Smooth muscle cell (in vitro differentiated cells): ENCODE measurements around the gene KDELR3. TPM values are rescaled to one million over a fixed set of nuclear protein-coding genes. Genes with fewer than 3 reads are reported as not detected.
A peak's percentile ranks its signal among the peaks of the same experiment; 100 is the strongest.

Experiments used
- DNase-seq: peaks from one replicate; lab custom pipeline; 2025; ENCODE audit not compliant: unreplicated experiment; lab: John Stamatoyannopoulos, UW
- H2AFZ ChIP-seq: fragments of 200-600 bp; sonication (generic); 2 replicates; pipeline ENCODE4 v1.6.0; 2016; ENCODE audit warnings: antibody characterized with exemption, low read depth, mild to moderate bottlenecking
- H3F3A ChIP-seq: fragments of 200-600 bp; sonication (generic); 2 replicates; pipeline ENCODE4 v1.6.0; 2017; ENCODE audit warnings: antibody characterized with exemption, low read depth
- H3K27ac ChIP-seq: fragments of 200-600 bp; sonication (generic); 2 replicates; pipeline ENCODE4 v1.5.1; 2016; ENCODE audit warnings: low read depth, mild to moderate bottlenecking
- H3K27me3 ChIP-seq: fragments of 200-600 bp; sonication (generic); 2 replicates; pipeline ENCODE4 v1.6.1; 2016; ENCODE audit warnings: low read depth, mild to moderate bottlenecking
- H3K36me3 ChIP-seq: fragments of 200-600 bp; sonication (generic); 2 replicates; pipeline ENCODE4 v1.5.1; 2016; ENCODE audit warnings: low read depth
- H3K4me1 ChIP-seq: fragments of 200-600 bp; sonication (generic); 2 replicates; pipeline ENCODE4 v1.5.1; 2016; ENCODE audit warnings: low read depth
- H3K4me2 ChIP-seq: fragments of 200-600 bp; sonication (generic); 2 replicates; pipeline ENCODE4 v1.6.0; 2016; ENCODE audit warnings: mild to moderate bottlenecking
- H3K4me3 ChIP-seq: fragments of 200-600 bp; sonication (generic); 2 replicates; pipeline ENCODE4 v1.5.1; 2016; ENCODE audit warnings: mild to moderate bottlenecking
- H3K79me2 ChIP-seq: fragments of 200-600 bp; sonication (generic); 2 replicates; pipeline ENCODE4 v1.6.0; 2016; ENCODE audit warnings: low read depth, mild to moderate bottlenecking
- H3K9ac ChIP-seq: fragments of 200-600 bp; sonication (generic); 2 replicates; pipeline ENCODE4 v1.6.0; 2016; ENCODE audit warnings: low read depth
- H3K9me3 ChIP-seq: fragments of 200-600 bp; sonication (generic); replicated peaks from 2 replicates; pipeline ENCODE4 v1.5.1; 2016; ENCODE audit warnings: low read depth
- H4K20me1 ChIP-seq: fragments of 200-600 bp; sonication (generic); 2 replicates; pipeline ENCODE4 v1.6.0; 2016; ENCODE audit warnings: low read depth
- WGBS: methylation state at CpG from one replicate; pipeline ENCODE4 v1.1.7; 2016; ENCODE audit warnings: low lambda C conversion rate; 5-methylcytosine and 5-hydroxymethylcytosine counted together
- polyA plus RNA-seq: library from polyadenylated mRNA; unstranded; fragments of >200 nt; fragmentation: Nextera tagmentation; extraction: Ambion mirVana; gene quantifications from 2 replicates; pipeline ENCODE4 v1.2.1, GENCODE V29; 2016
- total RNA-seq: library from RNA; depleted of rRNA; stranded (reverse); fragments of >200 nt; gene quantifications from 2 replicates; pipeline ENCODE4 v1.2.3, GENCODE V29; 2014
- TF ChIP-seq, protein P1 (sequence below): fragments of 200-600 bp; sonication (generic); IDR thresholded peaks from 2 replicates; pipeline ENCODE4 v1.5.1; 2017; ENCODE audit warnings: borderline replicate concordance, mild to moderate bottlenecking, antibody characterized with exemption; ENCODE audit not compliant: insufficient read depth, poor library complexity, severe bottlenecking

KDELR3 gene
- total and polyA plus RNA-seq, 2 experiments from 2014 or later: 163 to 252 TPM

- no peak overlapping the region for H3K27ac ChIP-seq
- no peak for DNase-seq
Measured at GRCh38 chr22:38477585-38477984, 9.7 kb downstream of the KDELR3 start.

GRCh38 chr22:38479096-38479837, 11.4 kb downstream of the KDELR3 start:
- no peak for DNase-seq
- H2AFZ ChIP-seq: no peak overlapping the region
- no peak overlapping the region for H3K9ac ChIP-seq
- peaks cover 50% of the 10 kb centered on the region for H3F3A ChIP-seq
- no peaks in the 10 kb centered on the region for H3K27me3 ChIP-seq
- no peaks in the 10 kb centered on the region for H3K4me1 ChIP-seq
- TF ChIP-seq, protein P1, sequence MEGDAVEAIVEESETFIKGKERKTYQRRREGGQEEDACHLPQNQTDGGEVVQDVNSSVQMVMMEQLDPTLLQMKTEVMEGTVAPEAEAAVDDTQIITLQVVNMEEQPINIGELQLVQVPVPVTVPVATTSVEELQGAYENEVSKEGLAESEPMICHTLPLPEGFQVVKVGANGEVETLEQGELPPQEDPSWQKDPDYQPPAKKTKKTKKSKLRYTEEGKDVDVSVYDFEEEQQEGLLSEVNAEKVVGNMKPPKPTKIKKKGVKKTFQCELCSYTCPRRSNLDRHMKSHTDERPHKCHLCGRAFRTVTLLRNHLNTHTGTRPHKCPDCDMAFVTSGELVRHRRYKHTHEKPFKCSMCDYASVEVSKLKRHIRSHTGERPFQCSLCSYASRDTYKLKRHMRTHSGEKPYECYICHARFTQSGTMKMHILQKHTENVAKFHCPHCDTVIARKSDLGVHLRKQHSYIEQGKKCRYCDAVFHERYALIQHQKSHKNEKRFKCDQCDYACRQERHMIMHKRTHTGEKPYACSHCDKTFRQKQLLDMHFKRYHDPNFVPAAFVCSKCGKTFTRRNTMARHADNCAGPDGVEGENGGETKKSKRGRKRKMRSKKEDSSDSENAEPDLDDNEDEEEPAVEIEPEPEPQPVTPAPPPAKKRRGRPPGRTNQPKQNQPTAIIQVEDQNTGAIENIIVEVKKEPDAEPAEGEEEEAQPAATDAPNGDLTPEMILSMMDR: no peak
- no peak overlapping the region for H3K4me3 ChIP-seq
- H4K20me1 ChIP-seq: peaks cover 59% of the 10 kb centered on the region
- peak overlapping the region; percentile 22 for H3K27ac ChIP-seq
- 80% methylated on average over 7 of the region's 7 CpGs for WGBS
- no peaks in the 10 kb centered on the region for H3K9me3 ChIP-seq
- H3K36me3 ChIP-seq: peaks cover 5% of the 10 kb centered on the region
- no peaks in the 10 kb centered on the region for H3K79me2 ChIP-seq
- no peak overlapping the region for H3K4me2 ChIP-seq

More at GRCh38 chr22:38477585-38477984, 9.7 kb downstream of the KDELR3 start:
- peaks cover 59% of the 10 kb centered on the region for H4K20me1 ChIP-seq
- H3K27me3 ChIP-seq: no peaks in the 10 kb centered on the region
- no peaks in the 10 kb centered on the region for H3K36me3 ChIP-seq
- TF ChIP-seq, protein P1: no peak
- no peak overlapping the region for H3K9ac ChIP-seq
- WGBS: 84% methylated on average over 1 of the region's 1 CpG
- no peak overlapping the region for H3K4me3 ChIP-seq
- no peaks in the 10 kb centered on the region for H3K4me1 ChIP-seq
- H2AFZ ChIP-seq: no peak overlapping the region
- H3K79me2 ChIP-seq: peaks cover 9% of the 10 kb centered on the region
- H3K4me2 ChIP-seq: no peak overlapping the region
- H3F3A ChIP-seq: peaks cover 36% of the 10 kb centered on the region
- H3K9me3 ChIP-seq: no peaks in the 10 kb centered on the region

- H3K9me3 ChIP-seq: no peaks in the 10 kb centered on the region
- WGBS: 92% methylated on average over 3 of the region's 3 CpGs
- no peak overlapping the region for H2AFZ ChIP-seq
Measured at GRCh38 chr22:38481162-38481870, 13.4 kb downstream of the KDELR3 start.

More at GRCh38 chr22:38481162-38481870, 13.4 kb downstream of the KDELR3 start:
- no peaks in the 10 kb centered on the region for H3K79me2 ChIP-seq
- H3F3A ChIP-seq: peaks cover 63% of the 10 kb centered on the region
- TF ChIP-seq, protein P1: no peak
- no peak for DNase-seq
- no peaks in the 10 kb centered on the region for H3K27me3 ChIP-seq
- H3K4me1 ChIP-seq: no peaks in the 10 kb centered on the region
- H3K4me3 ChIP-seq: no peak overlapping the region
- no peak overlapping the region for H3K4me2 ChIP-seq
- H4K20me1 ChIP-seq: peaks cover 71% of the 10 kb centered on the region
- H3K9ac ChIP-seq: no peak overlapping the region
- H3K27ac ChIP-seq: peak overlapping the region; percentile 39
- peaks cover 13% of the 10 kb centered on the region for H3K36me3 ChIP-seq
